Ecto neural progenitor cell (in vitro differentiated cells): Measurements from ENCODE around the gene DLX2.

Source experiments
- DNase-seq: peaks from one replicate; pipeline ENCODE4 v3.0.0-alpha.2; 2018; ENCODE audit warnings: low spot score

The DLX2 gene

DNA sequence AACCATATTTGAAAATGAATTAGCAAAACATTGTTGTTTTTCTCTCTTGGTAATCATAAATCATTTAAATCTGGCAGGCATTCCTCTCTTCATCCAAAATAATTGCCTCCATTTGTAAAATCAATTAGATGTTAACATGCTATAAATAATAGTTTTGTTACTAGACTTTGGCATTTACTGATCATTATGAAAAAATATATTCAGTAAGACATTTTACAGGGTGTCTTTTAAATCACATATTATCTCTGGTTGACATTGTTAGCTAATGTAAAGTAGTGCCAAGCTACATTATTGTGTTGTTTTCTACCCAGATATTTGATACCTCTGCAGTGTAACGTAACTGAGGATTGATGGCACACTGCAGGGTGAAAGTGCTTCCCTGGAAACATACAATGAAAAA lies 49.2 kb downstream of the DLX2 start:
- DNase-seq = no peak

DNA sequence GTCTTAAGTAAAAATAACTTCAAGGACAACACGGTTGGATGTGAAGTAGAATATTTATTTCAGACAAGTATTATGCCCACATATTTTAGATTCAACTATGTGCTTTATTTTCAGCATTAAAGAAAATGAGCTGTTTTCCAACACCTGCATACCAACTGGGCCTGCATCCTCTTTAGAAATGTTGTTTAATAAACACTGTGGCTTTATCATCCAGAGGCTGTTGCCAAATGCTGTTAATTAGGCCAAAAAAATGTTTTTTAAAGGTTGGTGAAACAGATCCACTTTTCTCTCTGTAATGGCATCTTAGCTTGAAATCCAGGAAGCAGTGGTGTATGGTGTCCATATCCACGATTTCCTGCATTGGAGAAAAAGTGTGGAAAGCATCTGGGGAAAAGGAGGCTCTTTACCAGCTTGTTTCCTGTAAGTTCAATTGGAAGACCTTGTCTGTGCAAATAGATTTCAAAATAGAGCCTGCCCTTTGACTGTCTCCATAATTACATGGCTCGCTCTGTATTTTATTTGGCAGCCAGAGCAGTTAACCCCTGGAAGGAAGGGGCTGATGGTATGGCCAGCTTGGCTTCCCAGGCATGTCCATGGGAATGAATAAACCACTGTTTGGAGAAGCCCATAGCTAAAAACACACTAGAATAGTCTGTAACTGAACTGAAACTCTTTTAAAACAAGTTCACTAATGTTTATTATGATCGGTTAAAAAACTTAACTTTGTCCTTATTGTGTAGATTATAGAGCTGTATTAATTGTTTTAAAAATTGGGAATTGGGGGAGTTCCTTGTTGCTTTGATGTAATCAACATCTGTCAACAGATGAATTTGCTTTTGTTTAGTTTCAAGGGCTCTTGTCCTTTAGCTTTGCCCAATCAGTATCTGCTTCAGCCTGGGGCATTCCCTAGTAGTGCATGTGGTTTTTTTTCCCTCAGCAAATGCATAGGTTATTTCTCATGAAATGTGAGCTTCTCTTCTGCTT lies 50.4 kb downstream of the DLX2 start:
- DNase-seq = no peak

DNA sequence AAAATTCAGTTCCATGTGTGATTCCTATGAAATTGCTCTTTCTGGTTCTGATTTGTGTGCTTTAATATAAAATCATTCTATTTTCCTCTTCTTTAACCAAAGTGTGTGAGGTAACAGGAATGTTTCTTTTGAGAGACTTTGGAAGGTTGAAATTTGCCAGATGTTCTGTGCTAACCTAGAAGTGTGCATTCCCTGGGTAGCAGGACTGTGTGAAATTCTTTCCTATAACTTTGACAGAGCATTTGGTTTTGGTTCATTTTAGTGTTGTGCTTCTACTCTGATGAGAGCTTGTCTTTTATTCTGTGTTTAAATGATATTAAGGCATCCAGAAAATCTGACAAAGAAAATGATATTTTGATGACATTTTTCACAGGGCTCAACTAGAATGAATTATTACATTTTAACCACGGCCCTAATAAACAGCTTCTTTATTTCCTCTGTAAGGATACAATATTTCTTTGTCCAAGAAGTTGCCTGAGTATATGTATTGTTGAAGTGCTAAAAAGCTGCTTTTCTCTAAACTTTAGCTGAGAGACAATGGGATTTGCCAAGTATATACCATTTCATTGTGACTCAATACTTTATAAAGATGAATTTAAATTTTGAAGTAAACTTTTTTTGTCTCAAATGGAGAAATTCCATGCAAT lies 52.1 kb downstream of the DLX2 start:
- DNase-seq = no peak

DNA sequence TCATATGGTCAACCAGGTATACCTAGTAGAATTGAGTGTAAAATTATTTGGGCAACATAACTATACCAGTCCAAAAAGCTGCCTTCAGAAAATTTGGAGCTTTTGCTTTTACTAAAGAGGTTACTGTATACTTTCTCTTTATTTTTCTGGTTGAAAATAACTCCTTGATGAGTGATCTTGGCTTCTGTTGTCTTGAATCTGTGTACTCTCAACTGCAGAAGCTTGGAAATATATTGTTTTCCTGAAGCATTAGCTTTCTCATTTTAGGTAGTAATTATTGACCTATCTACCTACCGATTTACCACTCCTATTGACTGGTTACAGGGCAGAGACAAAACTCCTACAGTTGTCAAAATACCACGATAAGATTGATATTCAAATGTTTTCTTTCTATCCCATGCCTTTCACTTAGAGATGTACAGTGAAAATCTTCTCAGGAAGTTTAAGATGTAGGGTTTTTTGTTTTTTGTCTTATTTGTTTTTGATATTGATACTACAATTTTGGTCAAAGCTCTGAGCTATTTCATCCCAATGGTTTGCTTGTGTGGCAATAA lies 53.1 kb downstream of the DLX2 start:
- no peak for DNase-seq
